ENCODE data around the gene ZBED6. TPM values are rescaled to one million over a fixed set of nuclear protein-coding genes. Genes with fewer than 3 reads are reported as not detected.
A peak's percentile ranks its signal among the peaks of the same experiment; 100 is the strongest.

The ZBED6 gene
- total and polyA plus RNA-seq, 7 donors = 0.46 to 39.1 (median 20.9) TPM

DNA sequence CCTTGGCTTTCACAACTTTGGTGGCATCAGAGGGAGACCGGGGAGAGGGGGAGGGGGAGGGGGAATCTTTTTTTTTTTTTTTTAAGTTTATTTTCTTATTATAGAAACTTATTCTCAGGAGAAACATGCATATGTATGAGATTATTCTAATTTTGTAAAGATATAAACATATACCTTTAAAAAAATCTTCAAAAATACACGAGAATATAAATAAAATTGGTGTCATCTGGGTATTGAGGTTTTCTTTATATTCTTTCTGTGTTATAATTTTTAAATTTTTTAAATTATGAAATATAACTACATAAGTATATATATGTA lies 47.1 kb downstream of the ZBED6 start:
- DNase-seq = no peak
- Histone ChIP-seq H3K4me1 (peaks cover 11% of the 10 kb centered on the region), H3K9me3 (no peaks in the 10 kb centered on the region), H3K36me3 (ENCODE audit: insufficient read depth in 1 of 2, low read depth in 1 of 2) (peaks cover 6 to 87% of the 10 kb centered on the region in 2 donors), H3K4me3 (no peak overlapping the region), H3K27me3 (ENCODE audit: insufficient read depth in 3 of 3, low read length in 2 of 3) (no peaks in the 10 kb centered on the region), H3K27ac (no peak overlapping the region)
- WGBS, 3 donors = 75 to 93% (median 85%) methylated on average over 2 of the region's 2 CpGs
- ATAC-seq = no peak
- intact Hi-C loops (cut with DNase I) = no loop called here
- TF ChIP-seq, protein P1, sequence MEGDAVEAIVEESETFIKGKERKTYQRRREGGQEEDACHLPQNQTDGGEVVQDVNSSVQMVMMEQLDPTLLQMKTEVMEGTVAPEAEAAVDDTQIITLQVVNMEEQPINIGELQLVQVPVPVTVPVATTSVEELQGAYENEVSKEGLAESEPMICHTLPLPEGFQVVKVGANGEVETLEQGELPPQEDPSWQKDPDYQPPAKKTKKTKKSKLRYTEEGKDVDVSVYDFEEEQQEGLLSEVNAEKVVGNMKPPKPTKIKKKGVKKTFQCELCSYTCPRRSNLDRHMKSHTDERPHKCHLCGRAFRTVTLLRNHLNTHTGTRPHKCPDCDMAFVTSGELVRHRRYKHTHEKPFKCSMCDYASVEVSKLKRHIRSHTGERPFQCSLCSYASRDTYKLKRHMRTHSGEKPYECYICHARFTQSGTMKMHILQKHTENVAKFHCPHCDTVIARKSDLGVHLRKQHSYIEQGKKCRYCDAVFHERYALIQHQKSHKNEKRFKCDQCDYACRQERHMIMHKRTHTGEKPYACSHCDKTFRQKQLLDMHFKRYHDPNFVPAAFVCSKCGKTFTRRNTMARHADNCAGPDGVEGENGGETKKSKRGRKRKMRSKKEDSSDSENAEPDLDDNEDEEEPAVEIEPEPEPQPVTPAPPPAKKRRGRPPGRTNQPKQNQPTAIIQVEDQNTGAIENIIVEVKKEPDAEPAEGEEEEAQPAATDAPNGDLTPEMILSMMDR (IDR thresholded peaks at IDR 0.05) = no peak

DNA sequence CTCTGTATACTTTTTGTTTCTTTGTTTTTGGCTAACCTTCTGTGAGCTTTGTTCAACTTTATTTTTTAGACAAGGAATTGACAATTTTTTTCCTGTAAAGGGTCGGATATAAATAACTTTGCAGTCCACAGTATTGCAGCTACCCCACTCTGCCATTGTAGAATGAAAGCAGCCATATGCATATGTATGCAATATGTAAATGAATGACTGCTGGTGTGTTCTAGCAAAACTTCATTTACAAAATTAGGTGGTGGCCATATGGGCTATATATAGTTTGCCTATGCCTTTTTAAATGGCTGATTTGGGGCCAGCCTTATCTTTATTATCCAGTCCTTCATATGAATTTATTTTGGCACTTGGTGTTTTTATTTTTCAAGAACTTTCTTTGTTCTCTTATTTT lies 48.0 kb downstream of the ZBED6 start:
- Histone ChIP-seq H3K27me3 (ENCODE audit: insufficient read depth in 3 of 3, low read length in 2 of 3) (no peaks in the 10 kb centered on the region), H3K27ac (peak overlapping the region; percentile 18), H3K4me1 (peaks cover 11% of the 10 kb centered on the region), H3K9me3 (no peaks in the 10 kb centered on the region), H3K36me3 (ENCODE audit: insufficient read depth in 1 of 2, low read depth in 1 of 2) (peaks cover 5 to 87% of the 10 kb centered on the region in 2 donors), H3K4me3 (no peak overlapping the region)
- intact Hi-C loops (cut with DNase I) = no loop called here
- no peak for DNase-seq
- WGBS, 3 donors = 76 to 86% (median 86%) methylated on average over 1 of the region's 1 CpG
- TF ChIP-seq, protein P1 (IDR thresholded peaks at IDR 0.05) = no peak
- ATAC-seq = no peak

Other genes with a start within 250 kb of the ZBED6 start
- 10 to 100 TPM; 18.6 to 29.6 (median 27.9) TPM for gene ATP2B4, start 168.8 kb upstream of the ZBED6 start, total RNA-seq
- gene ATP2B4, start 168.8 kb upstream of the ZBED6 start, polyA plus RNA-seq = 10 to 100 TPM; 12.2 to 26.6 (median 15.6) TPM
- under 1 TPM; 0.10 to 0.17 (median 0.13) TPM for gene LAX1, start 30.4 kb upstream of the ZBED6 start, total RNA-seq
- under 1 TPM in 2 of 3 donors, not detected in 1; 0.04 to 0.06 TPM for gene LAX1, start 30.4 kb upstream of the ZBED6 start, polyA plus RNA-seq
- gene ZC3H11A, start within 50 bp of the ZBED6 start, total RNA-seq = 10 to 100 TPM; 45.4 to 79.9 (median 49.7) TPM
- gene ZC3H11A, start within 50 bp of the ZBED6 start, polyA plus RNA-seq = 10 to 100 TPM; 33.5 to 77.1 (median 41.2) TPM
- gene SNRPE, start 66.0 kb downstream of the ZBED6 start, total RNA-seq = 10 to 100 TPM; 30.4 to 68.1 (median 56.6) TPM
- 100 to 1,000 TPM in 2 of 3 donors, 10 to 100 TPM in 1; 83.1 to 173 (median 116) TPM for gene SNRPE, start 66.0 kb downstream of the ZBED6 start, polyA plus RNA-seq